GM18520 (cell line): Measurements from ENCODE around the gene PIGU.
"Not testable (repeated sequence)": the region's sequence is repeated elsewhere in the genome, so short reads cannot be mapped to it uniquely, and the experiment has no call there.

ENCODE experiments used
- ATAC-seq: cut with Tn5 transposase; IDR thresholded peaks from one replicate; pipeline ENCODE4 v1.9.1; 2021; ENCODE audit not compliant: unreplicated experiment

Gene PIGU

GRCh38 chr20:34663213-34663943 lies 13.5 kb downstream of the PIGU start:
- ATAC-seq: no peak

GRCh38 chr20:34661811-34662210 lies 15.1 kb downstream of the PIGU start:
- ATAC-seq: not testable (repeated sequence)

- ATAC-seq: not testable (repeated sequence)
Observed at GRCh38 chr20:34658654-34659053, 18.2 kb downstream of the PIGU start.

GRCh38 chr20:34654207-34654744 lies 22.6 kb downstream of the PIGU start:
- no peak for ATAC-seq

GRCh38 chr20:34651200-34651599 lies 25.7 kb downstream of the PIGU start:
- ATAC-seq: no peak

DNA sequence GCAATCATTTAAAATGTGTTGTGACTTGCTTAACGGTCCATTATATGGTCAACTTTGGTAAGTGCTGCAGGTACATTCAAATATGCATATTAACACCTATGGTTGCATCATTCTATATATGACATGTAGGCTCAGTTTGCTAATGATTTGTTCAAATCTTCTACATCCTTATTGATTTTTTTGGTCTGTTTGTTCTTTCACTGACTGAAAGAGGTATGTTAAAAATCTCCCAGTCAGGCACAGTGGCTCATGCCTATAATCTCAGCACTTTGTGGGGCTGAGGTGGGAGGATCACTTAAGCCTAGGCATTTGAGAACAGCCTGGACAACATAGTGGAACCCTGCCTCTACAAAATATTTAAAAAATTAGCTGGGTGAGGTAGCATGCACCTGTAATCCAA lies 29.2 kb downstream of the PIGU start:
- no peak for ATAC-seq

DNA sequence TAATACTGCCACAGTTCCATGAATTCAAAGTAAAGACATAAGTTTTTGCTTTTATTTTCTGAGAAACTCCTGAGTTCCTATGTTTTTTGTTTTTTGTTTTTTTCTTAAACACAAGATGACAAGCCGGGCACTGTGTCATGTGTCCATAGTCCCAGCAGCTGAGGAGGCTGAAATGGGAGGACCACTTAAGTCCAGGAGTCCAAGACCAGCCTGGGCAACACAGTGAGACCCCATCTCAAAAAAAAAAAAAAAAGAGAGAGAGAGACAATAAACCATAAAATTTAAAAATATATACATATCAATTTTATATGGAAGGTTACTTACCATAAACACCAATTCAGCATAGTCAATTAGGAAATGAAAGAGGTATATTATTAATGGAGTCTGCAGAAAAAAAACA lies 31.9 kb downstream of the PIGU start:
- no peak for ATAC-seq

- no peak for ATAC-seq
Observed at GRCh38 chr20:34644345-34644744, 32.5 kb downstream of the PIGU start.

DNA sequence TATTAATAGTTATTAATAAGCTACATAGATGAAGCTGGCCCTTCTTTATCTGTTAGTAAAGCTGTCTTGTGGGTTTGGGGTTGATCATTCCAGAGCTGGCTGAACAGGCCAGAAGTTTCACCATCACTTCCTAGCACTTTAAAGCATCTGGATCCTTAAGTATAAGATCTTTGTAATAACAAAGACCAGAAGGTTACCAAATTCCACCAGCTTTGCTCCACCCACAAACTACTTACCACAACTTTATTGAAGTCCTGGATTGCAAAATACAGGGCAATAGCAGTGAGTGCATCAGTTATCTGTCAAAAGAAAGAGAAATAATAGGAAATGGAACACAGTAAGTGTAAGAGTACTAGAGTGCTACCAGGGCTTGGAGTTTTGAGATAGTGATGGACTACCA lies 33.0 kb downstream of the PIGU start:
- no peak for ATAC-seq

- ATAC-seq: no peak
Observed at GRCh38 chr20:34642009-34642408, 34.9 kb downstream of the PIGU start.

DNA sequence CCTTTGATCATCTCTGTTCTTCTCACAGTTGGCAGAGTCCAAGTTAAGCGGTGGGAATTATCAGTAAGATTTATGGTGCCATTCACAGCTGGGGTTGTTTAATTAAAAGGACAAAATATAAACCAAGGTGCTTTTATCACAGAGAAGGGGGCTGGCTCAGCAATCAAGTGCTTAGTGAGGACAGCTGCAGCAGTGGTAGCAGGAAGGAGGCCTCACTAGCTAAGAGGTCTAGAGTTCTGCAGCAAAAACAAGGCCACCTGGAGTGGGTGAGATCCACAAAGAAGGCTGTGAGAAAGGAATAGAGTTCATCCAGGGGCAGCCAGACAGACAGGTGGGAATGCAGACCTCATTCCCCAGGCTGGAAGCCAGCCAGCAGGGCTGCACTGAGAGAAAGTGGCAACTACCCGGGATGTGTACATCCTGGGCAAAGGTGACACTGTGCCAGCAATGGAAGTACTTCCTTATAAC lies 37.1 kb downstream of the PIGU start:
- no peak for ATAC-seq

GRCh38 chr20:34638532-34638931 lies 38.4 kb downstream of the PIGU start:
- no peak for ATAC-seq

- no peak for ATAC-seq
Observed at GRCh38 chr20:34638039-34638292, 38.9 kb downstream of the PIGU start.

- ATAC-seq: no peak
Observed at GRCh38 chr20:34637245-34638038, 39.5 kb downstream of the PIGU start.

- no peak for ATAC-seq
Observed at GRCh38 chr20:34636648-34637047, 40.2 kb downstream of the PIGU start.

DNA sequence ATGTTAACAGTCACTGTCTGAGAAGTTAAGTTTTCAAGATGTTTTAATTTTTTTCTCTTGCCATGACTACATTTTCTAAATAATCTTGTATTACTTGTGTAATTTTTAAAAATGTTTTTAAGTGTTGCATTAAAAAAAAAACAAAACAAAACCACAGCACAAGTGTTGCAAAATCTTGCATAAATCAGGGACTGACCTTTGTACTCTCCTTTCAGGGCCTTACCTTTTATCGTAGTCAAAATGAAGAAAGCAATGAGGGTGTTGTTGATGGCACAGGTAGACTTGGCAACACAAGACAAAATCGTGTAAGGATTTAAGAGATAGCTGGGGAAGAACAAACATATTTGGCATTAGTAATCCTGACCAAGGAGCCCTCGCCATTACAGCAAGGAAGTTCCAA lies 42.5 kb downstream of the PIGU start:
- ATAC-seq: no peak

DNA sequence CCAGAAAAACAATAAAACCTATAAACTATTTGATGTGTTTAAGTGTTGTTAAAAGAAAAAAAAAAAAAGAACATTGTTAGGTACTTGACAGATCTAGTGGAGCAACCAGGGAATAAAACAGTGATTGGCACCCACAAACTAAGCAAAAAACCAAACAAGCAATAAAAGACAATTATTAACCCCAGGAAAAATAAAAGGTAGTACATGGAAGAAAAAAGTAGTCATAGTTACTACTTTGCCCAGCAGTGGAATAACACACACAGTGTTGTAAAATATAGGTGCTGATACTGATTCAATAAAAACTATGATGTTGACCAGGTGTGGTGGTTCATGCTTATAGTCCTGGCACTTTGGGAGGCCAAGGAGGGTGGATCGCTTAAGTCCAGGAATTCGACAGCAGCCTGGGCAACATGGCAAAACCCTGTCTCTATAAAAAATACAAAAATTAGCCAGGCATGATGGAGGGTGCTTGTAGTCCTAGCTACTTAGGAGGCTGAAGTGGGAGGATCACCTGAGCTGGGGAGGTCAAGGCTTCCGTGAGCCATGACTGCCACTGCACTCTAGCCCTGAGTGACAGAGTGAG lies 43.9 kb downstream of the PIGU start:
- ATAC-seq: no peak

GRCh38 chr20:34629904-34630303 lies 47.0 kb downstream of the PIGU start:
- no peak for ATAC-seq

DNA sequence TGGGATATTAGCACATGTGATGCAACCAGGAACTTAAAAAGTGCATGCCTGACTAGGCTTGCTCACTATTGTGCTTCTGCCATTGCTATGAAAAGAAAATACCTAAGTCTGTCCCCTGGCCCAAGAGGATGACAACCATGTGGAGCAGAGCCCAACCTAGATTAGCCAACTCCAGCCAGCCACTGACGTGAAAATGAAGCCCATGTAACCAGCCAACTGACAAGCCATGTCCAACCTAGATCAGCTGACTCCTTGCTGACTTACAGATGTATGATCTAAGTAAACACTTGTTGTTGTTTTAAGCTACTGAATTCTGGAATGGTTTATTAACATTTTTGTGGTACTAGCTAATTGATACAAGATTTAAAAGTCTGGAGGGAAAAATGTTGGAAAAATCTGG lies 47.5 kb downstream of the PIGU start:
- no peak for ATAC-seq

GRCh38 chr20:34628026-34628425 lies 48.9 kb downstream of the PIGU start:
- ATAC-seq: no peak

- ATAC-seq: no peak
Observed at GRCh38 chr20:34627458-34627857, 49.4 kb downstream of the PIGU start.

- ATAC-seq: no peak
Observed at GRCh38 chr20:34626992-34627391, 49.9 kb downstream of the PIGU start.
